Endothelial cell of umbilical vein (primary cell): Measurements from ENCODE around the gene IL9R. TPM values are rescaled to one million over a fixed set of nuclear protein-coding genes. Genes with fewer than 3 reads are reported as not detected.

Experiments used
- BruUV-seq: library from RNA; stranded (reverse); fragments of 400-500 nt; replicated peaks from 2 replicates; lab custom pipeline; 2021; lab: Mats Ljungman, UMichigan
- CTCF ChIA-PET: fragments of 300-600, 350-600 bp; sonication (Branson Sonifier 250); formaldehyde crosslinking; loops from one replicate; lab custom pipeline; 2021; ENCODE audit warnings: antibody characterized with exemption, inconsistent platforms; lab: Charles Lee
- POLR2A ChIA-PET: fragments of 300-600, 350-600 bp; sonication (Branson Sonifier 250); formaldehyde crosslinking; loops from one replicate; lab custom pipeline; 2021; ENCODE audit warnings: antibody characterized with exemption, inconsistent platforms; lab: Charles Lee
- DNase-seq: peaks from one replicate; pipeline ENCODE4 v3.0.0-alpha.2; 2011; ENCODE audit warnings: low read depth, low spot score
- FAIRE-seq: peaks from 2 replicates; lab custom pipeline; 2011; peaks lifted over from hg19 to GRCh38; lab: Jason Lieb, UNC
- H2AFZ ChIP-seq: 2 replicates; pipeline ENCODE4 v1.6.0; 2012; ENCODE audit warnings: low read depth, low read length, control low read depth, inconsistent platforms
- H3K27ac ChIP-seq: 2 replicates; pipeline ENCODE4 v1.5.1; 2011; ENCODE audit warnings: low read depth, mild to moderate bottlenecking, control low read depth, low read length, moderate library complexity; ENCODE audit not compliant: insufficient read depth
- H3K27me3 ChIP-seq, 2 experiments: 2 replicates each; pipeline versions ENCODE4 v1.6.0 to v1.6.1; 2011; ENCODE audit warnings: low read length in 2 of 2, mixed read lengths in 1 of 2; ENCODE audit not compliant: control insufficient read depth in 2 of 2, insufficient read depth in 2 of 2
- H3K36me3 ChIP-seq, 2 experiments: 2 replicates in 1 of 2; 3 replicates in 1 of 2; pipeline ENCODE4 v1.5.1; 2011; ENCODE audit warnings: low read length in 2 of 2, mild to moderate bottlenecking in 1 of 2, moderate library complexity in 1 of 2; ENCODE audit not compliant: control insufficient read depth in 2 of 2, insufficient read depth in 2 of 2; ENCODE audit errors: extremely low read depth in 1 of 2
- H3K4me1 ChIP-seq: 3 replicates; pipeline ENCODE4 v1.5.1; 2011; ENCODE audit warnings: mild to moderate bottlenecking, low read length; ENCODE audit not compliant: control insufficient read depth, insufficient read depth; ENCODE audit errors: extremely low read depth
- H3K4me2 ChIP-seq: 2 replicates; pipeline ENCODE4 v1.6.1; 2011; ENCODE audit warnings: low read length, control low read depth, mixed read lengths; ENCODE audit not compliant: insufficient read depth
- H3K4me3 ChIP-seq, 3 experiments: fragments of 200-600 bp in 1 of 3; sonication (generic), shearing (Covaris generic) in 1 of 3; replicated peaks in 1 of 3; 2 replicates each; pipeline ENCODE4 v1.5.1; 2011 to 2016; ENCODE audit warnings: control low read depth in 3 of 3, low read length in 3 of 3, mild to moderate bottlenecking in 2 of 3, inconsistent platforms in 1 of 3, low read depth in 1 of 3, moderate library complexity in 1 of 3; ENCODE audit not compliant: insufficient read depth in 1 of 3
- H3K79me2 ChIP-seq: 2 replicates; pipeline ENCODE4 v1.6.0; 2012; ENCODE audit warnings: low read length, inconsistent platforms; ENCODE audit not compliant: control insufficient read depth, insufficient read depth
- H3K9ac ChIP-seq: replicated peaks from 2 replicates; pipeline ENCODE3; 2011; ENCODE audit warnings: low read length, control low read depth; ENCODE audit not compliant: insufficient read depth; ENCODE audit errors: extremely low read depth
- H3K9me1 ChIP-seq: replicated peaks from 3 replicates; pipeline ENCODE4 v1.6.0; 2011; ENCODE audit warnings: mild to moderate bottlenecking, low read length; ENCODE audit not compliant: control insufficient read depth, insufficient read depth; ENCODE audit errors: extremely low read depth
- H3K9me3 ChIP-seq: replicated peaks from 2 replicates; pipeline ENCODE4 v1.5.1; 2012; ENCODE audit warnings: low read length, inconsistent platforms; ENCODE audit not compliant: control insufficient read depth, insufficient read depth
- H4K20me1 ChIP-seq: replicated peaks from 2 replicates; pipeline ENCODE3; 2011; ENCODE audit warnings: mild to moderate bottlenecking, low read length; ENCODE audit not compliant: control insufficient read depth, insufficient read depth; ENCODE audit errors: extremely low read depth
- EZH2 ChIP-seq: IDR thresholded peaks from 2 replicates; pipeline ENCODE4 v1.6.1; 2012; ENCODE audit warnings: borderline replicate concordance, low read depth, mild to moderate bottlenecking, moderate library complexity, low read length, inconsistent platforms; ENCODE audit not compliant: severe bottlenecking
- GATA2 ChIP-seq: IDR thresholded peaks from 2 replicates; pipeline ENCODE4 v1.7.0; 2011; ENCODE audit warnings: low read depth, mild to moderate bottlenecking, moderate library complexity, mixed read lengths, low read length; ENCODE audit not compliant: insufficient read length, insufficient read depth
- POLR2A ChIP-seq: IDR thresholded peaks from 2 replicates; pipeline ENCODE4 v1.6.1; 2012; ENCODE audit warnings: low read depth, mild to moderate bottlenecking, control low read depth, low read length
- dilution Hi-C: fragments of 300-500 bp; cut with MboI; formaldehyde crosslinking; loops from one replicate; pipeline ENCODE4 v1.15.0; 2019; ENCODE audit warnings: low sequenced_read_pairs; ENCODE audit not compliant: extremely low pct_ligation_motif_present
- intact Hi-C: fragments of 100-400 bp; cut with micrococcal nuclease; formaldehyde crosslinking; loops from one replicate; pipeline ENCODE4 v1.10.0; 2022
- polyA plus RNA-seq, 4 experiments: library from polyadenylated mRNA; depleted of rRNA in 3 of 4; stranded (reverse) in 3 of 4; unstranded in 1 of 4; fragments of >200 nt; gene quantifications; 2 replicates each; pipeline versions ENCODE4 v1.2.1 to v1.2.3, GENCODE V29; 2011 to 2012; ENCODE audit warnings: missing spikeins in 1 of 4
- total RNA-seq: library from RNA; stranded (reverse); gene quantifications from 2 replicates; pipeline ENCODE4 v1.2.3, GENCODE V29; 2021
- TF ChIP-seq, protein P1 (sequence below), 2 donors: IDR thresholded peaks; 1 replicate in 1 of 2; 2 replicates in 1 of 2; pipeline ENCODE4 v1.5.1; 2011; ENCODE audit warnings: low read length in 2 of 2, mild to moderate bottlenecking in 2 of 2, moderate library complexity in 2 of 2, control low read depth in 1 of 2, inconsistent platforms in 1 of 2, low read depth in 1 of 2; ENCODE audit not compliant: insufficient read depth in 1 of 2; ENCODE audit errors: extremely low read depth in 1 of 2

IL9R gene
- total and polyA plus RNA-seq, 2 donors (not counting 3 experiments of a cell fraction or from before 2014, with no cell fraction given), result not detected

DNA sequence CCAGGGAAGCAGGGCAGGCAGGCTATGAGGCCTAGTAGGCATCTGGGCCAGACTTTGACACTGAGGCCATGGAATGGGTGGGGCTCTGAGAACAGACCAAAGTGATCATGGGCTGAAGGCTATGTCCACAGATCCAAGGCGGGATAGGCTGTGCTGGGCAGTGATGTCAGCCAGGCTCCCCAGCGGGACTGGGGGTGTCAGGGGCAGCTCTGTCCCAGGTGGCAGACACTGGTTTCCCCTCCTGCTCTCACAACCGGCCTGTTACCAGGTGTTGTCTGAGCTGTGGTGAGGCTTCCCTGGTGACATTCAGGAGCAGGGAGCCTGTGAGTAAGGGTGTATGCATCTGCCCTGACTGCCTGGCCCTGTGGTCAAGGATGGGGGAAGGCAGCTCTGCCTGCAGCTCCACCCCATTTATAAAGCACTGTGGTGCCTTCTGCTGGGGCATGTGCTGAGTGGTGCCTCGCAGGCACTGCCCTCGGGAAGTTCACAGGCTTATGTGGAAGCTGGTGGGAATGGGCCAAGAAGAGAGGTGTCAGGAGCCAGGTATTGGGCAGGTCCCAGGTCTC lies 2.9 kb downstream of the IL9R start:
- Histone ChIP-seq H3K9ac (no peak overlapping the region), H3K27ac (no peak overlapping the region), H3K4me3 (no peak overlapping the region), H4K20me1 (no peaks in the 10 kb centered on the region), H3K9me3 (no peaks in the 10 kb centered on the region), H2AFZ (no peak overlapping the region), H3K79me2 (no peaks in the 10 kb centered on the region), H3K9me1 (no peaks in the 10 kb centered on the region), H3K27me3 (no peaks in the 10 kb centered on the region), H3K4me1 (no peaks in the 10 kb centered on the region), H3K4me2 (no peak overlapping the region), H3K36me3 (no peaks in the 10 kb centered on the region)
- no peak for TF ChIP-seq POLR2A
- no peak for TF ChIP-seq EZH2
- intact Hi-C loops, result no loop called here
- ChIA-PET CTCF (no interaction called here), POLR2A (no interaction called here)
- no peak for FAIRE-seq
- dilution Hi-C loops, result no loop called here
- BruUV-seq, result no TSS peak
- DNase-seq, result no peak

DNA sequence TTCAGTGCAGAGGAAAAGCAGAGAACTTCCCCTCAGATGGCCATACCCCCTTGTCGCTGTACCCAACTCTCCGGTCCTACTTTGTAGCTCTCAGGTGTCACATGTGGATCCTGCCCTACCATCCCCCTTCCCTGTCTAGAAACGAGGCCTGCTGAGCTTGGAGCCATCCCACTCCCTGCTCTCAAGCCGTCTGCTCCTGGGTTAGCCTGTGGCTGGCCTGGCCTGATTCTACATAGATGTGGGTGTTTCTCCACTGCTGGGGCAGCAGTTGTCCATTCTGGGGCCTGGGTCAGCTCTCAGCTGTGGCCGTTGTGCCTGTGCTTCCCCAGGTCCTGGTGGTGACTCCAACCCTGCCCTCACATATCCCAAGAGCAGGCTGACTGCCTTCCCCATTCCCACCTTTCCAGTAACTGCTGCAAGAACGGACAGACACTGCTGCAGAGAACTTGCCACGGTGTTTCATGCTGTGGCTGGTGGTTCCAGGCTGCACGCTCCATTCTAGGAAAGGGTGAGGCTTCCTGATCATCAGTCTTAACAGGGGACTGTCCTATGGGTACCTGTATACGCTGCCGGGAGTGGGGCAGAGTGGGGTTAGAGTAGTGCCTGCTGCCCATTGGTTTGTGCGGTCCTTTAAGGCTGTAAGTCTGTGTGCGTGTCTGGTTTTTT lies 3.6 kb downstream of the IL9R start:
- intact Hi-C loops (no loop called here), dilution Hi-C loops (no loop called here)
- ChIA-PET CTCF (no interaction called here), POLR2A (no interaction called here)
- Histone ChIP-seq H3K9me3 (no peaks in the 10 kb centered on the region), H3K27me3 (no peaks in the 10 kb centered on the region), H2AFZ (no peak overlapping the region), H3K4me1 (no peaks in the 10 kb centered on the region), H3K4me2 (no peak overlapping the region), H3K27ac (no peak overlapping the region), H3K4me3 (no peak overlapping the region), H3K9ac (no peak overlapping the region), H4K20me1 (no peaks in the 10 kb centered on the region), H3K9me1 (no peaks in the 10 kb centered on the region), H3K79me2 (no peaks in the 10 kb centered on the region), H3K36me3 (no peaks in the 10 kb centered on the region)
- DNase-seq, result no peak
- no peak for FAIRE-seq
- BruUV-seq, result no TSS peak
- TF ChIP-seq, protein P1, sequence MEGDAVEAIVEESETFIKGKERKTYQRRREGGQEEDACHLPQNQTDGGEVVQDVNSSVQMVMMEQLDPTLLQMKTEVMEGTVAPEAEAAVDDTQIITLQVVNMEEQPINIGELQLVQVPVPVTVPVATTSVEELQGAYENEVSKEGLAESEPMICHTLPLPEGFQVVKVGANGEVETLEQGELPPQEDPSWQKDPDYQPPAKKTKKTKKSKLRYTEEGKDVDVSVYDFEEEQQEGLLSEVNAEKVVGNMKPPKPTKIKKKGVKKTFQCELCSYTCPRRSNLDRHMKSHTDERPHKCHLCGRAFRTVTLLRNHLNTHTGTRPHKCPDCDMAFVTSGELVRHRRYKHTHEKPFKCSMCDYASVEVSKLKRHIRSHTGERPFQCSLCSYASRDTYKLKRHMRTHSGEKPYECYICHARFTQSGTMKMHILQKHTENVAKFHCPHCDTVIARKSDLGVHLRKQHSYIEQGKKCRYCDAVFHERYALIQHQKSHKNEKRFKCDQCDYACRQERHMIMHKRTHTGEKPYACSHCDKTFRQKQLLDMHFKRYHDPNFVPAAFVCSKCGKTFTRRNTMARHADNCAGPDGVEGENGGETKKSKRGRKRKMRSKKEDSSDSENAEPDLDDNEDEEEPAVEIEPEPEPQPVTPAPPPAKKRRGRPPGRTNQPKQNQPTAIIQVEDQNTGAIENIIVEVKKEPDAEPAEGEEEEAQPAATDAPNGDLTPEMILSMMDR (IDR thresholded peaks at IDR 0.05; ENCODE audit: extremely low read depth in 1 of 2, insufficient read depth in 1 of 2, low read depth in 1 of 2, low read length in 2 of 2), result no peak
- TF ChIP-seq GATA2, result no peak
- no peak for TF ChIP-seq EZH2
